ENCODE data around the gene BARX2.

DNA sequence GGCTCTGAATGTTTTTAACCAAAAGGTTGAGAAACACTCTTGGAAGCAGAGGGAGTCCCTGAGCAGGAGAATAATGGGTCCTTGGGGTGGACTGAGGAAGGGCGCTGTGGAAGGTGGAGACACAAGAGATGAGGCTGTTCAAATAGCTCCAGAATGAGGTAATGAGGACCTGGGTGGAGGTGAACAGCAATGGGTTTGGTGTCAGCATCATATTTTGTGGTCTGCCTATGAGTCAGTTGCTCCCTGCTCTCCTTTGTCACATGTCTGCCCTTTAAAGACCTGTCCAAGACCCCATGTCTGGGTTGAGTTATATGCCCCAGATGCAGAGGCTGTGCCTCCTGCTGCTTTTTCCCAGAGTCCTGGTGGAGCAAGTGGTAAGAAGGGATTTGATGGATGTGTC is 113.6 kb downstream of the BARX2 start:
- no peak for TF ChIP-seq POLR2A (IDR thresholded peaks at IDR 0.05; ENCODE audit: low read depth)
- TF ChIP-seq, protein P1, sequence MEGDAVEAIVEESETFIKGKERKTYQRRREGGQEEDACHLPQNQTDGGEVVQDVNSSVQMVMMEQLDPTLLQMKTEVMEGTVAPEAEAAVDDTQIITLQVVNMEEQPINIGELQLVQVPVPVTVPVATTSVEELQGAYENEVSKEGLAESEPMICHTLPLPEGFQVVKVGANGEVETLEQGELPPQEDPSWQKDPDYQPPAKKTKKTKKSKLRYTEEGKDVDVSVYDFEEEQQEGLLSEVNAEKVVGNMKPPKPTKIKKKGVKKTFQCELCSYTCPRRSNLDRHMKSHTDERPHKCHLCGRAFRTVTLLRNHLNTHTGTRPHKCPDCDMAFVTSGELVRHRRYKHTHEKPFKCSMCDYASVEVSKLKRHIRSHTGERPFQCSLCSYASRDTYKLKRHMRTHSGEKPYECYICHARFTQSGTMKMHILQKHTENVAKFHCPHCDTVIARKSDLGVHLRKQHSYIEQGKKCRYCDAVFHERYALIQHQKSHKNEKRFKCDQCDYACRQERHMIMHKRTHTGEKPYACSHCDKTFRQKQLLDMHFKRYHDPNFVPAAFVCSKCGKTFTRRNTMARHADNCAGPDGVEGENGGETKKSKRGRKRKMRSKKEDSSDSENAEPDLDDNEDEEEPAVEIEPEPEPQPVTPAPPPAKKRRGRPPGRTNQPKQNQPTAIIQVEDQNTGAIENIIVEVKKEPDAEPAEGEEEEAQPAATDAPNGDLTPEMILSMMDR (IDR thresholded peaks at IDR 0.05), result no peak
- TF ChIP-seq POLR2AphosphoS5 (IDR thresholded peaks at IDR 0.05), result no peak
- TF ChIP-seq EP300 (IDR thresholded peaks at IDR 0.05), result no peak

All from esophagus muscularis mucosa (tissue), 4 donors.